Activated CD8-positive, alpha-beta T cell treated with anti-CD3 and anti-CD28 coated beads for 36 hours (primary cell): ENCODE data around the gene OPALIN. TPM values are rescaled to one million over a fixed set of nuclear protein-coding genes. Genes with fewer than 3 reads are reported as not detected.

Source experiments
- ATAC-seq: fragments of 200-7000 bp; cut with Tn5 transposase; one replicate; pipeline ENCODE4 v1.10.0; 2021; ENCODE audit warnings: mild to moderate bottlenecking, moderate library complexity
- CTCF ChIA-PET: fragments of 350-600 bp; sonication (Branson Sonifier 250); formaldehyde crosslinking; loops from one replicate; lab custom pipeline; 2021; ENCODE audit warnings: antibody characterized with exemption; lab: Charles Lee
- POLR2A ChIA-PET: fragments of 350-600 bp; sonication (Branson Sonifier 250); formaldehyde crosslinking; loops from one replicate; lab custom pipeline; 2021; ENCODE audit warnings: antibody characterized with exemption; lab: Charles Lee
- DNase-seq: peaks from one replicate; pipeline ENCODE4 v3.0.0-alpha.2; 2020
- H3K27ac Mint-ChIP-seq: one replicate; pipeline ENCODE4 v1.8.0; 2021; ENCODE audit warnings: mild to moderate bottlenecking, mixed read lengths
- H3K27me3 Mint-ChIP-seq: one replicate; pipeline ENCODE4 v1.8.0; 2021; ENCODE audit warnings: mixed read lengths
- H3K36me3 Mint-ChIP-seq: one replicate; pipeline ENCODE4 v1.8.0; 2021; ENCODE audit warnings: low read depth, mixed read lengths
- H3K4me1 Mint-ChIP-seq: one replicate; pipeline ENCODE4 v1.8.0; 2021; ENCODE audit warnings: low read depth, mixed read lengths
- H3K4me3 Mint-ChIP-seq: one replicate; pipeline ENCODE4 v1.8.0; 2021; ENCODE audit warnings: mild to moderate bottlenecking, moderate library complexity, mixed read lengths
- H3K9me3 Mint-ChIP-seq: one replicate; pipeline ENCODE4 v1.8.0; 2021; ENCODE audit warnings: mixed read lengths
- intact Hi-C: fragments of 100-400 bp; cut with micrococcal nuclease; formaldehyde crosslinking; loops from one replicate; pipeline ENCODE4 v1.10.0; 2022
- total RNA-seq, 2 experiments: library from RNA; stranded (reverse); gene quantifications; one replicate each; pipeline ENCODE4 v1.2.3, GENCODE V29; 2021
- TF ChIP-seq, protein P1 (sequence below): fragments of 200-600 bp; IDR thresholded peaks from one replicate; pipeline ENCODE4 v1.8.0; 2022; ENCODE audit warnings: antibody characterized with exemption, mild to moderate bottlenecking

Gene OPALIN
- total RNA-seq, 2 experiments from 2014 or later, result not detected

DNA sequence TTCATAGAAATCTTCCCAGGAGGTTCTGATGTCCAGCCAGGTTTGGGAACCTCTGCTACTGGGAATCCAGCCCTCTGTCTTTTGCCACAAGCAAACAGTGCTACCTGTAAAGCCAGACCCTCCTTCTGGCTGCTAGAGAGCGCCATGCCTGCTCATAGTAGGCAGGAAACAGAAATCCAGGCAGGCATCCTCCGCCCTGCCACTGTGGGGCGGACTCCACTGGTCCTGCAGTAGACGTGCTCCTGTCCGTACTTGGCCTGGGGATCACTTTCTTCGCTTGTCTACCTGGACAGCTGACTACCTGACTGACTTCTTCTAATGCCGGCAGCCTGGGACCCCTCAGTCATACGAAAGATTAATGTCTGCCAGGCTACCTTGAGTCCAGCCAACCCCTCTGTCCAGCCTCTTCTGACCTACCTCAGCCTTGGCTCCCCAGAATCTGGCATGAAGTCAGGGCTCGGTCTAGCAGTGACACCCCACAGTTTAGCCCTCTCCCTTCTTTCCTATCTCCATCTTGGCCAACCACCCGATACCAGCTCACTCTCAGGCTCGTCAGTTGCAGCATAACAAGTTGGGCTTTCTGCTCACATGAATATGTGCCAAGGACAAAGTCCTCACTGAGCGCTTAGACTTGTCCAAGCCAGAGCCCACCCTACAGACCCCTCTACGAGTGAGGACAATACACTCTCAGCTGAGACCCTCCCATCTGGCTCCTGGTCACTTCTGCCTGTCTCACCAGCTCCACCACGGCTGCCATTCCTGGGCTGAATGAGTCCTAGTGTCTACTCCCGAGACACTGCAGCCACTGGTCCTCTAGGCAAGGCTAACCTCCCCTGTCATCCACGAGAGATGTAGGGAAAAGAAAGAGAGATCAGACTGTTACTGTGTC, 43.9 kb upstream of the OPALIN start:
- H3K27me3 Mint-ChIP-seq, result peaks cover 26% of the 10 kb centered on the region
- POLR2A ChIA-PET, result no interaction called here
- TF ChIP-seq, protein P1, sequence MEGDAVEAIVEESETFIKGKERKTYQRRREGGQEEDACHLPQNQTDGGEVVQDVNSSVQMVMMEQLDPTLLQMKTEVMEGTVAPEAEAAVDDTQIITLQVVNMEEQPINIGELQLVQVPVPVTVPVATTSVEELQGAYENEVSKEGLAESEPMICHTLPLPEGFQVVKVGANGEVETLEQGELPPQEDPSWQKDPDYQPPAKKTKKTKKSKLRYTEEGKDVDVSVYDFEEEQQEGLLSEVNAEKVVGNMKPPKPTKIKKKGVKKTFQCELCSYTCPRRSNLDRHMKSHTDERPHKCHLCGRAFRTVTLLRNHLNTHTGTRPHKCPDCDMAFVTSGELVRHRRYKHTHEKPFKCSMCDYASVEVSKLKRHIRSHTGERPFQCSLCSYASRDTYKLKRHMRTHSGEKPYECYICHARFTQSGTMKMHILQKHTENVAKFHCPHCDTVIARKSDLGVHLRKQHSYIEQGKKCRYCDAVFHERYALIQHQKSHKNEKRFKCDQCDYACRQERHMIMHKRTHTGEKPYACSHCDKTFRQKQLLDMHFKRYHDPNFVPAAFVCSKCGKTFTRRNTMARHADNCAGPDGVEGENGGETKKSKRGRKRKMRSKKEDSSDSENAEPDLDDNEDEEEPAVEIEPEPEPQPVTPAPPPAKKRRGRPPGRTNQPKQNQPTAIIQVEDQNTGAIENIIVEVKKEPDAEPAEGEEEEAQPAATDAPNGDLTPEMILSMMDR, result no peak
- DNase-seq (no peak), ATAC-seq (no peak)
- intact Hi-C loops, result no loop called here
- H3K9me3 Mint-ChIP-seq, result no peaks in the 10 kb centered on the region
- H3K27ac Mint-ChIP-seq, result no peak overlapping the region
- no peaks in the 10 kb centered on the region for H3K4me1 Mint-ChIP-seq
- no peak overlapping the region for H3K4me3 Mint-ChIP-seq
- CTCF ChIA-PET, result no interaction called here
- H3K36me3 Mint-ChIP-seq, result no peaks in the 10 kb centered on the region

DNA sequence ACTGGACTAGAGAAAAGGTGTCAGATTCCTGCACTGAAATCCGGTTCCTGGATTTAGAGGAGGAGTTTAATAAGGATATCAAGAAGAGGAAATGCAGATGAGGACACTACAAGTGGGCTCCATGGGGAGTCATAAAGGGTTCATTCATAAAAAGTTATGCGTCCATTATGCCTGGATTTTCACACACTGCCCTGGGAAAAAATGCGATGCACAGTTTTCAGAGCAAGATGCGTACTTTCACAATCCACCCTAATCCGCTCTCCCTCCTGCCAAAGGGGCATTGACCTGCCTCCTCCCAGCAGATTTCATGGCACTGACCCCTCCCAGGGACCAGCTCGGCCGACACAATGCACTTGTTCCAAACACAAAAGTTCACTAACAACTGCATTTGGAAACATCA, 42.2 kb upstream of the OPALIN start:
- CTCF ChIA-PET, result no interaction called here
- TF ChIP-seq, protein P1, result no peak
- Mint-ChIP-seq H3K4me3 (no peak overlapping the region), H3K4me1 (no peaks in the 10 kb centered on the region), H3K27ac (no peak overlapping the region), H3K27me3 (peaks cover 22% of the 10 kb centered on the region), H3K36me3 (no peaks in the 10 kb centered on the region), H3K9me3 (no peaks in the 10 kb centered on the region)
- no peak for DNase-seq
- no peak for ATAC-seq
- intact Hi-C loops, result no loop called here
- POLR2A ChIA-PET, result no interaction called here

DNA sequence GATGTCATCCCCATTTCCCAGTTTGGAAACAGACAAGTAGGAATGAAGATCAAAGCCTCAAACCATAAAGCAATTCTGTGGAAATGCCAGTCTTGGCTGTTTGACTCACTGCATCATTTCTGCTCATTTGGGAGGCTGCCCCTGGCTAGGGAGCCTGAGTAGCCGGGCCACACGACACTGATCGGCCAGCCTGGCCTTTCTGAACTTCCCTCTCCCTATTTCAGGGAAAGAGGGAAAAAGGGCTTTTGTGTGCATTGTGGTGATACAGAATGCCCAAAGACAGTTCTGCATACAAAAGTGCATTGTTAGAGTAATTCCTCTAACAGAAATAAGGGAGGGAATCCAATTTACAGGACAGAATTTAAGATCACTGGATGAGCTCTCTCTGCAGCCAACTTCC, 41.7 kb upstream of the OPALIN start:
- intact Hi-C loops, result no loop called here
- Mint-ChIP-seq H3K27ac (no peak overlapping the region), H3K4me3 (no peak overlapping the region), H3K4me1 (no peaks in the 10 kb centered on the region), H3K9me3 (no peaks in the 10 kb centered on the region), H3K36me3 (no peaks in the 10 kb centered on the region), H3K27me3 (peaks cover 19% of the 10 kb centered on the region)
- TF ChIP-seq, protein P1, result no peak
- ATAC-seq, result no peak
- DNase-seq, result no peak
- ChIA-PET POLR2A (no interaction called here), CTCF (no interaction called here)

DNA sequence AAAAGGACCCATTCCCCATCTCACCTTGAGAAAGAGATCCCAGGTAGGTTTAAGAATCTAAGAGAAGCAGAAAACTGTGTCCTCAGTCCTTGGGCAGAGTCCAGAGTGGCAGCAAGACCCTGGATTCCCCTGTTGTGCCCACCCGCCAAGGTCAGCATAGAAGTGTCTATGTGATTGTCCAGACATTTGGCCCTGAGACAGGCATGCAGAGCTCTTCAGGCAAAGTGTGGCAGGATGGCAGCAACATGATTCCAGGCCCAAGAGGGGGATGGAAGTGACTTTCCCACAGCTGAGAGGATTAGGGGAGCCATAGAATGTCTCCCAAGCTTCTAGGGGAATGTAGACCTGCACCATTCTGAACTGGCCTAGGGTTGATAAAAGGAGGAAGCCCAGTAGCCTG, 39.1 kb upstream of the OPALIN start:
- Mint-ChIP-seq H3K36me3 (no peaks in the 10 kb centered on the region), H3K27me3 (peaks cover 18% of the 10 kb centered on the region), H3K4me3 (no peak overlapping the region), H3K4me1 (no peaks in the 10 kb centered on the region), H3K27ac (no peak overlapping the region), H3K9me3 (no peaks in the 10 kb centered on the region)
- ChIA-PET CTCF (interaction anchor here (5.2 kb wide), 1 partner anchor 117 kb away, joined by 30 read pairs; the partner anchor contains the start of gene TLL2), POLR2A (no interaction called here)
- no peak for DNase-seq
- TF ChIP-seq, protein P1, result no peak
- intact Hi-C loops, result loop anchor here (5.0 kb wide), 1 partner anchor 114 kb away; the partner anchor contains the start of gene TLL2
- ATAC-seq, result no peak
